MG63 (cell line): ENCODE data around the gene JMJD7. TPM values are rescaled to one million over a fixed set of nuclear protein-coding genes. Genes with fewer than 3 reads are reported as not detected.
A peak's percentile ranks its signal among the peaks of the same experiment; 100 is the strongest.

Experiments used
- DNase-seq: peaks from one replicate; pipeline ENCODE4 v3.0.0-alpha.2; 2020
- H3K27me3 ChIP-seq: fragments of 250-450 bp; sonication (Bioruptor Pico); 2 replicates; pipeline ENCODE4 v1.5.1; 2020; ENCODE audit warnings: mild to moderate bottlenecking, moderate library complexity
- H3K36me3 ChIP-seq: fragments of 250-450 bp; sonication (Bioruptor Pico); 2 replicates; pipeline ENCODE4 v1.5.1; 2020; ENCODE audit warnings: mild to moderate bottlenecking, moderate library complexity
- H3K4me3 ChIP-seq: fragments of 250-450 bp; sonication (Bioruptor Pico); 2 replicates; pipeline ENCODE4 v1.5.1; 2020; ENCODE audit warnings: mild to moderate bottlenecking, moderate library complexity
- H3K9me3 ChIP-seq: fragments of 250-450 bp; sonication (Bioruptor Pico); 2 replicates; pipeline ENCODE4 v1.5.1; 2020; ENCODE audit warnings: mild to moderate bottlenecking, moderate library complexity
- total RNA-seq: library from RNA; depleted of rRNA; stranded (reverse); fragments of >200 nt; shearing (Covaris generic); gene quantifications from 2 replicates; pipeline ENCODE4 v1.2.3, GENCODE V29; 2014; ENCODE audit warnings: low replicate concordance

JMJD7 gene
- total RNA-seq, 1 experiment from 2014 or later: 7.6 TPM

DNA sequence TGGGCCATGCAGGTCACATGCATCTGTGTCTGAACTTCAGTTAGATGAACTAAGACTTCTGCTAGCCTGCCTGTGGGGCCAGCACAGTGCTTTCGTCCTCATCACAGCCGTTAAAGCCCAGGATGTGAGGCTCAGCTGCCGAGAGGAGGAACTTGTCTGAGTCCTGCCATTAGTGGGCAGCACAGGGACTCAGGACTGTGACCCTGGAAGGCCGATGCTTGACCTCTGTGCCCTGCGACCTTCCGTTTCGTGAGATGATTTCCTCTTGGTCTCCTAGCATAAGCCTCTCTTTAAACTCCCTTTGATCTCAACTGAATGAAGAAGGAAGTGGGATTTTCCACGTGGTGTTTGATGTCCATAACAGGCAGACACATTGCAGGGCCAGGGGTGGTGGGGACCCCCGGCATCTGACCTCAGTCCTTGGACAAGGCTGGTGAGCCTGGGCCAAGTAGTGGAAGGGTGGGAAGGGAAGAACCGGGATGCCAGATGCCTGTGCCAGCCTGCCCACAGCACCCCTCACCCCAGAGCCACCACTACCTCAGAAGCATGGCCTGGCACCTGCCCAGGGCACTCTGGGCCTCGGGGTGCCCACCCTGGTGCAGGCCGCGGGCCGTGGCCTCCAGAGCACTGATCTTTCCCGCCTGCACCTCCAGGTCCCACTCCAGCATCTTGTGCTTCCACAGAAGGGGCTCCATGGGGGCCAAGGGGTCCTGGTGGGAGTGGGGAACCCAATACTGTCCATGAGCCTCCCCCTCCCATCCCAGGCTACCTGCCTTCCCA, 32.3 kb downstream of the JMJD7 start:
- Histone ChIP-seq H3K27me3 (no peaks in the 10 kb centered on the region), H3K4me3 (no peak overlapping the region), H3K9me3 (no peaks in the 10 kb centered on the region), H3K36me3 (no peaks in the 10 kb centered on the region)
- DNase-seq: no peak

DNA sequence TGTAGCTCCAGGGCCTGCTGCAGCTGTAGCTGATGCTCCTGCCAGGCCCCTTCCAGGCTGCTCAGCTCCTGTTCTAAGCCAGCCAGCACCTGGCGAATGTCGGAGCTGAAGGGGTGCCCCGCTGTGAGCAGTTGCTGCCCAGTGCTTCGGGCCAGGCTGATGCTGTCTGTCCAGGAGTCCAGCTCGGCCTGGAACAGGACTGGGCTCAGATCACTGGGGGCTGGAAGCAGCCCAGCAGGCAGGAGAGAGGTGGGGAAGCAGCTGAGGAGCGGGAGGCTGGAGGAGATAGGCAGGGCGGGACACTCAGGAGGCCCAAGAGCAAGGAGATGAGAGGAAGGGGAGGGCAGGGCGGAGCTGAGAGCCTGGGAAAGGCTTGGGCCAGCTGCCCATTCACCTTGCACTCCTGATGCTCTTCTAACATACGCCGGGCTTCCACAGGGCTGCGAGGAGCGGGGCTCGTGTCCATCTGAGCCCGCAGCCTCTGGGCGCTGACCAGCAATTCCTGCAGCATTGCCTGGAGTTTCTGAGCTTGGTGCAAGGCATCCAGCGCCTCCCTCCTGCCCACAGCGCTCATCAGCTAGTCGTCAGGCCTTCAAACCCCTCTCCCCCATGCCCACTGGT, 34.0 kb downstream of the JMJD7 start:
- no peaks in the 10 kb centered on the region for H3K27me3 ChIP-seq
- H3K4me3 ChIP-seq: no peak overlapping the region
- no peaks in the 10 kb centered on the region for H3K9me3 ChIP-seq
- H3K36me3 ChIP-seq: no peaks in the 10 kb centered on the region
- DNase-seq: no peak

DNA sequence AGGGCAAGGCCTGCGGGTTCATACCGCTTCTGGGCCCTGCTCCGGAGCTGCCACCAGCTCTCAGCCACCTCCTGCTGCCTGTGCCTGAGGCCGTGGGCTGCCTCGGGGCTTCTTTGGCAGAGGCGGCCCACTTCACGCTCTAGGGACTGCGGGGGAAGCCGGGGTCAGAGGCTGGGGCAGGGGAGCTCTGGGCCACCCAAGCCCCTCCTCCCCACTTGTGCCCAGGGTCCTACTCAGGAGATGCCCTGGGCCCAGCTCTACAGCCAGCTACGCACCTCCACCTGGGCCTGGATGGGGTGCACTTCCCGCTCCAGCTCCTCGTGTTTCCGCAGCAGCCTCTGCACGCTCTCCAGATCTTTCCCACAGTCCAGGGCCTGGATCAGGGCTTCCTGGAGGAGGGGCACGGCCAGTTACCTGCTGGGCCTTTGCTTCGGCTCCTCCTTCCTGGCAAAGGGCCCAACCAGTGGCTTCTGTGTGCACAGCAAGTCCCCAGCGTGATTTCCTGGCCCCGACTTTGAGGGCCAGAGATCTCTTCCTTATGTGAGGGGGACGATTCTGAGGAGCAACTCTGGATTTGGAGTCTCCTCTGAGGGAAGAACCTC, 34.7 kb downstream of the JMJD7 start:
- H3K36me3 ChIP-seq: no peaks in the 10 kb centered on the region
- H3K4me3 ChIP-seq: no peak overlapping the region
- no peaks in the 10 kb centered on the region for H3K27me3 ChIP-seq
- no peak for DNase-seq
- no peaks in the 10 kb centered on the region for H3K9me3 ChIP-seq

DNA sequence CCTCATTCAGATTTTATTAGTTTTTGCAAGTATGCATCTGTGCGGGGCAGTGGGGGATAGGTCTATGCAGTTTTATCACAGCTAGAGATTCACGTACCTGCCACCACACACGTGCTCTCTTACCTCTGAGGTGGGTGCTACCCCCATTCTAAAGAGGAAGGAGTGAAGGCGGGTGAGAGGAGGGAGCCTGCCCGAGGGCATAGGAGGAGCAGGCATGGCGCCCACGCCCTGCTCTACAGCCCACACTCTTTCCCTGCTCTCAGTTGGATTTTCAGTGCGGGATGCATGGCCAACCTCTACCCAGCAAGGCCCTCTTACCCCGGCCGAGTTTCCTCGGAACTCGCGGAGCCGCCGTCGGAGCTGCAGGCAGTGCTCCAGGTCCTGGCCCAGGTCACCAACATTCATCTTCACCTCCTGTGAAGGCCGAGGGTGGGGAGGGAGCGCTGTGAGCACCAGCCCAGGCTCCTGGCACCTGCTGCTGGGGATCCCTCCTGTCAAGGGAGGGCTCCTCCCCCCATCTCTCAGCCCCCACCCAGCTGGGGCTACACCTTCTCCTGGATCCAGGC, 37.7 kb downstream of the JMJD7 start:
- H3K4me3 ChIP-seq: no peak overlapping the region
- H3K27me3 ChIP-seq: no peaks in the 10 kb centered on the region
- DNase-seq: no peak
- H3K9me3 ChIP-seq: no peaks in the 10 kb centered on the region
- H3K36me3 ChIP-seq: no peaks in the 10 kb centered on the region; the same call in 1 of the 2 replicates

DNA sequence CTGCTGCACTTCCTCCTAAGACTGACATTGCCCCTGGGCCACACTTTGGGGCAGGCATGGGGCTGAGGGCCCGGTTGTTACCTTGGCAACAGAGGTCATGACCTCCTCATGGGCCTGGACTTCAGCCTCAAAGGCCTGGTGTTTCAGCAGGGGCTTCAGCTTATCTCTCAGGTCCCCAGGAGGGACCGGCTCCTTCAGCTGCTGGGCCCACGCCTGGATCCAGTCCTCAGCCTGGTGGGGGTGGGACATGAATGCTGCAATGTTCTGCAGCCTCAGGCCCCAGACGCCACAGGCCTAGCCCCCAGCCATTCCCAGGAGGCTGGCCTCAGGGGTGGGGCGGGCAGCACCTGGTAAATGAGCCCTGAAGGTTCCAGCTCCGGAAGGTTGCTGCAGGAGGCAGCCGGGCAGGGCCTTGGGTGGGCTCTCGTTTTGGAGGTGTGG, 38.4 kb downstream of the JMJD7 start:
- no peak for DNase-seq
- Histone ChIP-seq H3K4me3 (no peak overlapping the region), H3K36me3 (no peaks in the 10 kb centered on the region; the same call in 1 of the 2 replicates), H3K9me3 (no peaks in the 10 kb centered on the region), H3K27me3 (no peaks in the 10 kb centered on the region)

DNA sequence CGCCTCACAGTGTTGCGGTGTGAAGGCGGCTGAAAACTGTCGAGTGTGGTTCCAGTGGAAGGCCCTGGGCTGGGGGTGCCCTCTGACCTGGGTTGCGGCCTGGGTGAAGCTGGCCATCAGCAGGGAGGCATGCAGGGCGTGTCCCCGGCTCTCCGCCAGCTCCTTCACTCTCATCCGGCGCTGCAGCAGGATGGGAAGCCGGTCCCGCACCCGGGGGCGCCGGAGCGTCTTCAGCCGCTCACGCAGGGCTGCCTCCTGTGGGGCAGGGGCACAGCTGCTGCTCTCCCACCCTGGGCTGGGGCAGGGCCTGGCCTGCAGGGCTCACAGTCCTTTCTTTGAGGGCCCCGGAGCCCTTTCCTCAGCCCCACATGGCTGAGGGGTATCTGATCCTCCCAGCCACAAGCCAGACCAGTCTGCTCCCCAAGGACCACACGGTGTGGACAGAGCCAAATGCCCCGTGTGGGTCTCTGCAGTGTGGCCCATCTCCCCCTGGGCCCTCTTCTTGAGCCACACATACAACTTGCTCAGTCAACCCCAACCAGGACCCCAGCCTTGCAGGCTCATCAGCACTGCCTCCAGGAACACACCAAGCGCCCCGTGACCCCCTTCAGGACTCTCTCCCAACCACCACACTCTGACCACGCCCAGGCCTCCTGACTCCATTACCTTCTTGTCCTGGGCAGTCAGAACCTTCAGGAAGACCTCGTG, 39.1 kb downstream of the JMJD7 start:
- H3K4me3 ChIP-seq: no peak overlapping the region

DNA sequence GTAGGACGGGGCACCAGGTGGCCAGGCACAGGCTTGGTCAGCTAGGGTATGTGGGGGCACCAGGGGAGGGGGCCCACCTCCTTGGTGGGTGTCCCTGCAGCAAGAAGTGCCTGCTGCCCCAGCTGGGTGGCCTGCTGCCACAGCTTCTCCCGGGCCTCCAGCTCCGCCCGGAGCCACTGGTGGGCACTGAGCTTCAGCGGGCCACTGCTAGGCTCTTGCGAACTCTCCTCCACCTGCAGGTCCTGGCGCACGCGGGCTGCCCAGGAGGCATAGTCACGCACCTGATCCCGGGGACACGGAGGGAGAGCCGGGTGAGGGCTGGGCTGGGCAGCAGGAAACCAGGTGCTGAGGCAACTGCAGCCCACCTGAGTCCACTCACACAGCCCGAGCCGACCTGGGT, 40.4 kb downstream of the JMJD7 start:
- Histone ChIP-seq H3K4me3 (no peak overlapping the region), H3K36me3 (no peaks in the 10 kb centered on the region; the same call in none of the 2 replicates), H3K27me3 (no peaks in the 10 kb centered on the region), H3K9me3 (no peaks in the 10 kb centered on the region)
- DNase-seq: no peak

More for the DNA sequence above, 39.1 kb downstream of the JMJD7 start:
- no peaks in the 10 kb centered on the region; the same call in none of the 2 replicates for H3K36me3 ChIP-seq
- H3K9me3 ChIP-seq: no peaks in the 10 kb centered on the region
- H3K27me3 ChIP-seq: no peaks in the 10 kb centered on the region
- DNase-seq: no peak

DNA sequence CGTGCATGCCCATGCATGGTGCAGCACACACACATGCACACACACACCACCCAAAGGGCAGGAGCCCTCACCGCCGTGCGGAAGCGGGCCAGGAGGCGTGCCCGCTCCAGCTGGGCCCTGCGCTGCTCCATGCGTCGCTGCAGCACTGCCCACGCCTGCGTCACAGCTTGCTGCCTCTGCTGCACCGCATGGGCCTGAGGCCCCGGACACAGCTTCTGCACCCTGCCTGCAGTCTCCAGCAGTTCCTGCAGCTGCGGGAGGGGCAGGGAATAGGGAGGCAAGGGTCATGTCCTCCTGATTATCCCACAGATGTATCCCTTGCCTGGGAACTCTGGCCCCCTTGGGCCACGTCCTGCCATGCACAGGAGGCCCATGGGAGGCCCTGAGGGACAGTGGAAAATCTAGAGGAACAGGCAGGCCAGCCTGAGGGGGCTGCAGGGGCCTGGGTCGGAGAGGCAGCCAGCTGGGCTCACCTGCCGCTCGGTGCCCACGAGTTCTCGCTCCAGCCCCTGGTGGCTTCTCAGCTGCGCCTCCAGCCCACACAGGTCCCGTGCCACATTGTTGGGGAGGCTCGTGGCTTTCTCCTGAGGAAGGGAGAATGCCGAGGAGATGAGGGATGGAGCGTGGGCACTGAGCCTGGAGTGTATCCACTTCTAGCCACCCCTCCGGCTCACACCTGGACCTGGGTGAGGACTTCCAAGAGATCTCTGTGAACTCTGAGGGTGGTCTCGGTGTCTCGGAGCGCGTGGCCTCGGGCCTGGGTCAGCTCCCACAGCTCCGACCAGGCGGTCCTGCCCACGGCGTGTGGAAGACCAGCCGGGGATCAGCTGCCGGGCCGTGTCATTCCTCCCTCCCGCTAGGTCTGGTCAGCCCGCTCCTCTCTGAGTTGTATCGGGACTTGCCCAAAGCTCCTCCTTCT, 42.1 kb downstream of the JMJD7 start:
- no peaks in the 10 kb centered on the region for H3K27me3 ChIP-seq
- no peak for DNase-seq
- no peaks in the 10 kb centered on the region for H3K9me3 ChIP-seq
- no peak overlapping the region for H3K4me3 ChIP-seq
- no peaks in the 10 kb centered on the region; the same call in none of the 2 replicates for H3K36me3 ChIP-seq

DNA sequence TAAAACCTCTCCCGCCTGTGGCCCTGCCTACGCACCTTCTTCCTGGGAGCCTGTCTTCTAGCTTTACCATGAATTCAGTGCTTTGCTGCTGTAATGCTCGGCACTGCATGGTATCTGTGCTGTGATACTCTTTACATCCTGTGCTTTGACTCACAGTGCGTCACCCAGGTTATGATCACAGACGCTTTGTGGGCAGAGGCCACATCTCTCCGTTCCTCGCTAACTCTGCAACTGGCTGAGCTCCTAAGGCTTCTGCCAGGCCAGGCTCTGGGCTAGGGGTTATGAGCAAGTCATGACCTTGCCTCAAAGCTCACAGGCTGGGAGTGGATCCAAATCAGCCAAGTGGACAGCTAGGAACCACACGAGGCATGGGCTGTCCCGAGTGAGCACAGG, 42.8 kb downstream of the JMJD7 start:
- peak; percentile 89 for DNase-seq
- no peaks in the 10 kb centered on the region for H3K27me3 ChIP-seq
- no peaks in the 10 kb centered on the region; the same call in none of the 2 replicates for H3K36me3 ChIP-seq
- no peaks in the 10 kb centered on the region for H3K9me3 ChIP-seq
- H3K4me3 ChIP-seq: no peak overlapping the region

DNA sequence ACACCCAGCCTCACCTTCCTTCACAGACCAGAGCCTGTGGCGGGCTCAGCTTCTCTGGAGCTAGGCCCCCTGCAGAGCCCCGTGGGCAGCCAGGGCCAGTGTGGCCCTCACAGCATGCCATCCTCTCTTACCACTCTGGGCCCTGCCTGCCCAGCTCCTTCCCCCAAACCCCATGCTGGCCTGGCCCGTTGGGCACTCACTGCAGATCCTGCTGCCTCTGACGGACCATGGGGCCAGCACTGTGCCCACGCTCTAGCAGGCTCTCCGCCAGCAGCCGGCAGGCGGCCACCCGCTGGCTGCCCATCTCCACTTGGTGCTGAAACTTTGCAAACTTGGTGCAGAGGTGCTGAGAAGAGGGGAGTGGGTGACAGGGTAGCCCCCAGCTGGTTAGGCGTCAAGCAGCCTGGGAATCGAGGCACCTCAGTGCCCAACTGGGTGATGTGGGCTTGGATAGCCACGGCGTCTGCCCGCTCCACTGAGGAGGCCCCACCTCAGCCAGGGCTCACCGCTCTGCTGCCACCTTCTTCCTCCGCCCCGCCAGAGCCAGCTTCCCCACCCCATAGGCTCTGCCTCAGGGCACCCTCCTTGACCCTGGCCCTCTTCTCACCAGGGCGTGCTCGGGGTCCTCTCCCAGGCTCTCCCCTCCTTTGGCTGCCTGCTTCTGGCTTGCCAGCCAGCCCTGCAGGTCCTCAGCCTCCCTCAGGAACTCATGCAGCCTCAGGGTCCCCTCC, 43.4 kb downstream of the JMJD7 start:
- Histone ChIP-seq H3K4me3 (no peak overlapping the region), H3K9me3 (no peaks in the 10 kb centered on the region), H3K27me3 (no peaks in the 10 kb centered on the region), H3K36me3 (no peaks in the 10 kb centered on the region; the same call in none of the 2 replicates)
- no peak for DNase-seq

DNA sequence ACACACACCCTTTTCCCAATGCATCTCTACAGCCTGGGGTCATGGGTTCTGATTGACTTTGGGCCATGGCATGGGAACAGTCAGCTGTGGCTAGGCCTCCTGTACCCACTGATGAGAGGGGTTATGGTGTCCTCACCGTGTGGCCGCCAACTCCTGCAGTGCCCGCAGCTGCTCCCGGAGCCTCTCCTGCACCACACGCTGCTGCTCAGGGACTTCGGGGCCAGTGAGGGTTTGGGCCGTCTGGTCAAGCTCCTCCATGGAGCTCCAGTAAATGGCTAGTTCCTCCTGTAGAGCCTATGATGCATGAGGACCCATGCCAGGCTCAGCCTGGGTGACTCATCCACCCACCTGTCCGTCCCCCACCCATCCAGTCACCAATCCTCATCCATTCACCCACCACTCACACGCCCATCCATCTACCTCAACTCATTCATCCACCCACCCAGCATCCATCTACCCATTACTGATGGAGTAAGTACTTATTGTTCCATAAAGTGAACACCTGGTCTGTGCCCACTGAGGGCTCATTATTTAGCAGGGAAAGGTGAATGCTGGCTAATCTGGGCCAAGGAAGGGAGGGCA, 44.4 kb downstream of the JMJD7 start:
- H3K9me3 ChIP-seq: no peaks in the 10 kb centered on the region
- no peaks in the 10 kb centered on the region for H3K27me3 ChIP-seq
- no peak for DNase-seq
- H3K4me3 ChIP-seq: no peak overlapping the region
- no peaks in the 10 kb centered on the region; the same call in none of the 2 replicates for H3K36me3 ChIP-seq

DNA sequence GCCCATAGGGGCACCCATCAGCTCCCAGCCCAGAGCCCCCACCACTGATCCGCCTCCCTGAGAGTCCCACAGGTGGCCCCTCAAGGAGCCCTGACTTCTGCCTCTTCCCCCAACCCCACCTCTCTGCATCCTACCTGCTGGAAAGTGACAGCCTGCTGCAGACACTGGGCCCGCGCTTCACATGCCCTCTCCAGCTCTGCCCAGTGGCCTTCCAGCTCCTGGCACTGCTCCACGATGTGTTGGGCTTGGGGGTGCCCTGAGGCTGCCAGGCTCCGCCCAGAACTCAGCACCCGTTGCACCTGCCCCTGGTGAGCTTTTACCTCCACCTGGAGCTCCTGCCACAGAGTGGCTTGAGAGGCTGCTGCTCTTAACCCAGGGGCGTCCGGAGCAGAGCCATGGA, 45.8 kb downstream of the JMJD7 start:
- H3K36me3 ChIP-seq: no peaks in the 10 kb centered on the region; the same call in none of the 2 replicates
- H3K27me3 ChIP-seq: no peaks in the 10 kb centered on the region
- H3K9me3 ChIP-seq: no peaks in the 10 kb centered on the region
- DNase-seq: no peak
- H3K4me3 ChIP-seq: no peak overlapping the region

DNA sequence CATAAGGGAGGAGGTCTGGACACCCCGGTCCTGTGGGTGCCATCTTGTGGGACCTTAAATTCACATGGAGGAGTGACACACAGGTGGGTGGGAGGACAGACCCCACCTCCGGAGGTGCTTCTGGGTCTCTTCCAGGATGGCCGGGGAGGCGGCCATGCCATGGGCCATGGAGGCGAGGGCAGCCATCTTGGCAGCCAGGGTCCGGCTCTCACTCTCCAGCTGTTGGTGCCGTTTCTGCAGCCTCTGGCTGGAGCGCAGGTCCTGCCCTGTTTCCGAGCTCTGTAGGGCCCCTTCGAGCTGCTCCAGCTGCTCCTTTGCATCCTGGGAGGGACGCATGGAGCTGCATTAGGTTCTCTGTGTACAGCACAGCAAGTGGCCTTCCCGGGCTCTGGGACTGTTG, 46.8 kb downstream of the JMJD7 start:
- no peaks in the 10 kb centered on the region for H3K27me3 ChIP-seq
- no peaks in the 10 kb centered on the region for H3K9me3 ChIP-seq
- no peaks in the 10 kb centered on the region; the same call in none of the 2 replicates for H3K36me3 ChIP-seq
- no peak overlapping the region for H3K4me3 ChIP-seq
- no peak for DNase-seq

DNA sequence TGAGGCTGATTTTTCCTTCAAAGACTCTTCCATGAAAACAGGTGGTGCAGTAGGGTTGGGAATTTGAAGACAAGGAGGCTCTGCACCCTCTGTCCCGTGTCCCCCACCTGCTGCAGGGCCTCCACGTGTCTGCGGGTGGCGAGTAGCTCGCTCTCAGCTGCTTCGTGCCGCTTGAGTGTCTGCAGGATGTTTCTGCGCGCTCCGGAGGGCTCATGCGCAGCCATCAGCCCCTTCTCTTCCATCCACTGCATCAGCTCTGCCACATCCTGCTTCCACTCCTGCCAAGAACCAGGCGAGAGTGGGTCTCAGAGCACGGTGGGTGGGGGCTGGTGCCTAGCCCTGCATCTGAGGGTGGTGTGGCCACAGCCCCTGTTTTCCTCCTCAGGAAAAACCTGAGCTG, 48.1 kb downstream of the JMJD7 start:
- no peak for DNase-seq
- Histone ChIP-seq H3K4me3 (no peak overlapping the region), H3K27me3 (no peaks in the 10 kb centered on the region), H3K9me3 (no peaks in the 10 kb centered on the region), H3K36me3 (no peaks in the 10 kb centered on the region; the same call in 1 of the 2 replicates)

DNA sequence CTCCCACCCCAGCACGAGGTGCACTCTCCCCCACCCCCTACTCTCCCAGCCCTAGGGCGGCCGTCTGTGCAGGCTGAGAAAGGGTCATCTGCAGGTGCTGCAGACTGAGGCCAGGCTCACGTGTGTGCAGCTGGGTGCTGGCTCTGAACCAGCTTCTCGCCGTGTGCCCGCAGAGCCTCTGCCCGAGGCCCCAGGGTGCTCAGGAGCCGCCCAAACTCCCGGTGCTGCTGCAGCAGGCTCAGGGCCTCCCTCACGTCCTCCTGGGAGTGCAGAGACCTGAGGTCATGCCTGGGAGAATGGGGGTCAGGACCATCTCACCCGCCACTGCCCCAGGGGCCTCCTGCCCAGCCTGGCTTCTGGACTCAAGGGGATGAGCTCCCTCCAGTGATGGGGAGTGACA, 48.8 kb downstream of the JMJD7 start:
- H3K9me3 ChIP-seq: no peaks in the 10 kb centered on the region
- no peaks in the 10 kb centered on the region for H3K27me3 ChIP-seq
- no peak for DNase-seq
- H3K4me3 ChIP-seq: no peak overlapping the region
- H3K36me3 ChIP-seq: no peaks in the 10 kb centered on the region; the same call in 1 of the 2 replicates
